Caco-2 (cell line): ENCODE measurements around the gene GLI3. TPM values are rescaled to one million over a fixed set of nuclear protein-coding genes. Genes with fewer than 3 reads are reported as not detected.

Experiments
- BruUV-seq: library from RNA; stranded (reverse); fragments of 400-500 nt; replicated peaks from 2 replicates; lab custom pipeline; 2021; lab: Mats Ljungman, UMichigan
- CTCF ChIA-PET: fragments of 300-600 bp; sonication (Branson Sonifier 250); formaldehyde crosslinking; loops from one replicate; lab custom pipeline; 2022; ENCODE audit warnings: antibody characterized with exemption; lab: Charles Lee
- POLR2A ChIA-PET: fragments of 300-600 bp; sonication (Branson Sonifier 250); formaldehyde crosslinking; loops from one replicate; lab custom pipeline; 2022; ENCODE audit warnings: antibody characterized with exemption; lab: Charles Lee
- DNase-seq, 2 experiments: peaks; one replicate each; pipeline versions ENCODE4 v3.0.0 to v3.0.0-alpha.2; 2020 to 2022
- H3K27me3 ChIP-seq: replicated peaks from 2 replicates; pipeline ENCODE4 v1.6.0; 2011; ENCODE audit warnings: low read length; ENCODE audit not compliant: control insufficient read depth, insufficient read depth
- H3K36me3 ChIP-seq: 2 replicates; pipeline ENCODE4 v1.5.1; 2011; ENCODE audit warnings: low read length; ENCODE audit not compliant: control insufficient read depth, insufficient read depth
- H3K4me1 ChIP-seq: fragments of 250-450 bp; sonication (Bioruptor Pico); 2 replicates; pipeline ENCODE4 v1.5.1; 2020; ENCODE audit warnings: mild to moderate bottlenecking
- H3K4me3 ChIP-seq: 2 replicates; pipeline ENCODE4 v1.5.1; 2011; ENCODE audit warnings: low read depth, mild to moderate bottlenecking, control low read depth, low read length
- H3K9me3 ChIP-seq: fragments of 250-450 bp; sonication (Bioruptor Pico); 2 replicates; pipeline ENCODE4 v1.5.1; 2020; ENCODE audit warnings: mild to moderate bottlenecking, moderate library complexity
- H3K27ac Mint-ChIP-seq: one replicate; pipeline ENCODE4 v1.8.0; 2022; ENCODE audit warnings: mixed read lengths; ENCODE audit not compliant: unreplicated experiment
- H3K27me3 Mint-ChIP-seq: one replicate; pipeline ENCODE4 v1.8.0; 2022; ENCODE audit warnings: mixed read lengths; ENCODE audit not compliant: insufficient read depth, unreplicated experiment
- H3K36me3 Mint-ChIP-seq: one replicate; pipeline ENCODE4 v1.8.0; 2022; ENCODE audit warnings: mild to moderate bottlenecking, mixed read lengths; ENCODE audit not compliant: insufficient read depth, unreplicated experiment
- H3K4me1 Mint-ChIP-seq: one replicate; pipeline ENCODE4 v1.8.0; 2022; ENCODE audit warnings: low read depth, mixed read lengths; ENCODE audit not compliant: unreplicated experiment
- H3K4me3 Mint-ChIP-seq: one replicate; pipeline ENCODE4 v1.8.0; 2022; ENCODE audit warnings: mild to moderate bottlenecking, moderate library complexity, mixed read lengths; ENCODE audit not compliant: unreplicated experiment
- H3K9me3 Mint-ChIP-seq: one replicate; pipeline ENCODE4 v1.8.0; 2022; ENCODE audit warnings: mixed read lengths; ENCODE audit not compliant: unreplicated experiment
- CTCF ChIP-seq, 2 experiments: fragments of 200-600 bp in 1 of 2; IDR thresholded peaks; 1 replicate in 1 of 2; 2 replicates in 1 of 2; pipeline versions ENCODE4 v1.5.1 to v1.8.0; 2011 to 2022; ENCODE audit warnings: antibody characterized with exemption in 1 of 2, control low read depth in 1 of 2, inconsistent platforms in 1 of 2, low read depth in 1 of 2, low read length in 1 of 2, mild to moderate bottlenecking in 1 of 2, moderate library complexity in 1 of 2; ENCODE audit not compliant: insufficient read depth in 1 of 2, severe bottlenecking in 1 of 2, unreplicated experiment in 1 of 2
- intact Hi-C: fragments of 100-400 bp; cut with micrococcal nuclease; formaldehyde crosslinking; loops from one replicate; pipeline ENCODE4 v1.10.0; 2022; ENCODE audit not compliant: unreplicated experiment
- total RNA-seq: library from RNA; stranded (reverse); gene quantifications from 2 replicates; pipeline ENCODE4 v1.2.3, GENCODE V29; 2022

GLI3 gene
- total RNA-seq, 1 experiment from 2014 or later = 1.00 TPM

- no peak overlapping the region for H3K4me3 Mint-ChIP-seq
- no peak overlapping the region for H3K27ac Mint-ChIP-seq
- H3K4me3 ChIP-seq = no peak overlapping the region
- H3K9me3 Mint-ChIP-seq = no peaks in the 10 kb centered on the region
- H3K4me1 ChIP-seq = peaks cover 14% of the 10 kb centered on the region
- no peak for DNase-seq
- TF ChIP-seq CTCF (IDR thresholded peaks at IDR 0.05; ENCODE audit: insufficient read depth in 1 of 2, low read depth in 1 of 2, low read length in 1 of 2, severe bottlenecking in 1 of 2, unreplicated experiment in 1 of 2) = no peak
- no peaks in the 10 kb centered on the region for H3K36me3 ChIP-seq
- no peaks in the 10 kb centered on the region for H3K9me3 ChIP-seq
- peaks cover 7% of the 10 kb centered on the region for H3K27me3 Mint-ChIP-seq
- H3K4me1 Mint-ChIP-seq = peaks cover 8% of the 10 kb centered on the region
- peaks cover 5% of the 10 kb centered on the region for H3K36me3 Mint-ChIP-seq
- H3K27me3 ChIP-seq = no peaks in the 10 kb centered on the region
- ChIA-PET POLR2A (no interaction called here), CTCF (no interaction called here)
- intact Hi-C loops = no loop called here
- BruUV-seq = no TSS peak
Measured at GRCh38 chr7:42087616-42088015, 149.4 kb downstream of the GLI3 start.

GRCh38 chr7:42085531-42085930 is 151.5 kb downstream of the GLI3 start:
- no peaks in the 10 kb centered on the region for H3K9me3 ChIP-seq
- H3K4me1 ChIP-seq = no peaks in the 10 kb centered on the region
- Mint-ChIP-seq H3K27ac (no peak overlapping the region), H3K9me3 (no peaks in the 10 kb centered on the region), H3K36me3 (no peaks in the 10 kb centered on the region), H3K4me1 (no peaks in the 10 kb centered on the region), H3K4me3 (no peak overlapping the region), H3K27me3 (peaks cover 7% of the 10 kb centered on the region)
- ChIA-PET CTCF (no interaction called here), POLR2A (no interaction called here)
- TF ChIP-seq CTCF (IDR thresholded peaks at IDR 0.05; ENCODE audit: insufficient read depth in 1 of 2, low read depth in 1 of 2, low read length in 1 of 2, severe bottlenecking in 1 of 2, unreplicated experiment in 1 of 2) = no peak
- H3K27me3 ChIP-seq = no peaks in the 10 kb centered on the region
- no peak for DNase-seq
- H3K36me3 ChIP-seq = no peaks in the 10 kb centered on the region
- H3K4me3 ChIP-seq = no peak overlapping the region
- no TSS peak for BruUV-seq
- intact Hi-C loops = no loop called here

- BruUV-seq = no TSS peak
- H3K36me3 ChIP-seq = no peaks in the 10 kb centered on the region
- ChIA-PET CTCF (no interaction called here), POLR2A (no interaction called here)
- Mint-ChIP-seq H3K36me3 (no peaks in the 10 kb centered on the region), H3K9me3 (no peaks in the 10 kb centered on the region), H3K4me1 (no peaks in the 10 kb centered on the region), H3K4me3 (no peak overlapping the region), H3K27ac (no peak overlapping the region), H3K27me3 (peaks cover 7% of the 10 kb centered on the region)
- H3K9me3 ChIP-seq = no peaks in the 10 kb centered on the region
- intact Hi-C loops = no loop called here
- no peak for TF ChIP-seq CTCF (IDR thresholded peaks at IDR 0.05; ENCODE audit: insufficient read depth in 1 of 2, low read depth in 1 of 2, low read length in 1 of 2, severe bottlenecking in 1 of 2, unreplicated experiment in 1 of 2)
- no peaks in the 10 kb centered on the region for H3K27me3 ChIP-seq
- no peaks in the 10 kb centered on the region for H3K4me1 ChIP-seq
- H3K4me3 ChIP-seq = no peak overlapping the region
- DNase-seq = no peak
Measured at GRCh38 chr7:42084263-42084662, 152.7 kb downstream of the GLI3 start.
